ENCODE data around the gene MAPK1.

- TF ChIP-seq POLR2A (IDR thresholded peaks at IDR 0.05): no peak
- TF ChIP-seq, protein P1, sequence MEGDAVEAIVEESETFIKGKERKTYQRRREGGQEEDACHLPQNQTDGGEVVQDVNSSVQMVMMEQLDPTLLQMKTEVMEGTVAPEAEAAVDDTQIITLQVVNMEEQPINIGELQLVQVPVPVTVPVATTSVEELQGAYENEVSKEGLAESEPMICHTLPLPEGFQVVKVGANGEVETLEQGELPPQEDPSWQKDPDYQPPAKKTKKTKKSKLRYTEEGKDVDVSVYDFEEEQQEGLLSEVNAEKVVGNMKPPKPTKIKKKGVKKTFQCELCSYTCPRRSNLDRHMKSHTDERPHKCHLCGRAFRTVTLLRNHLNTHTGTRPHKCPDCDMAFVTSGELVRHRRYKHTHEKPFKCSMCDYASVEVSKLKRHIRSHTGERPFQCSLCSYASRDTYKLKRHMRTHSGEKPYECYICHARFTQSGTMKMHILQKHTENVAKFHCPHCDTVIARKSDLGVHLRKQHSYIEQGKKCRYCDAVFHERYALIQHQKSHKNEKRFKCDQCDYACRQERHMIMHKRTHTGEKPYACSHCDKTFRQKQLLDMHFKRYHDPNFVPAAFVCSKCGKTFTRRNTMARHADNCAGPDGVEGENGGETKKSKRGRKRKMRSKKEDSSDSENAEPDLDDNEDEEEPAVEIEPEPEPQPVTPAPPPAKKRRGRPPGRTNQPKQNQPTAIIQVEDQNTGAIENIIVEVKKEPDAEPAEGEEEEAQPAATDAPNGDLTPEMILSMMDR (IDR thresholded peaks at IDR 0.05): no peak
Measured at GRCh38 chr22:21860491-21861039, 6.9 kb downstream of the MAPK1 start.
